ENCODE results near the gene SDK1.

GRCh38 chr7:3979611-3980299 is 678.7 kb downstream of the SDK1 start:
- TF ChIP-seq CTCF (IDR thresholded peaks at IDR 0.05; ENCODE audit: extremely low read depth in 1 of 2, insufficient read depth in 1 of 2, low read depth in 1 of 2, low read length in 2 of 2) (no peak), POLR2AphosphoS5 (IDR thresholded peaks at IDR 0.05; ENCODE audit: insufficient read depth, low read depth, low read length) (no peak), EZH2 (IDR thresholded peaks at IDR 0.05; ENCODE audit: borderline replicate concordance, low read depth, low read length, severe bottlenecking) (no peak)

All from endothelial cell of umbilical vein (primary cell).